GM19468 (cell line): Measurements from ENCODE around the gene RMND5B.
A peak's percentile ranks its signal among the peaks of the same experiment; 100 is the strongest.

Experiments
- ATAC-seq: cut with Tn5 transposase; IDR thresholded peaks from one replicate; pipeline ENCODE4 v1.9.1; 2021; ENCODE audit warnings: mild to moderate bottlenecking, moderate library complexity, moderate number of reproducible peaks; ENCODE audit not compliant: unreplicated experiment; ENCODE audit errors: extremely low read depth

The RMND5B gene

GRCh38 chr5:178113141-178113787, 17.6 kb upstream of the RMND5B start, which contains the start of gene N4BP3:
TSS of gene N4BP3 (plus strand) at chr5:178113532. CDS start at chr5:178119584, 6,052 bp downstream.
- ATAC-seq: peak; percentile 42

GRCh38 chr5:178113841-178114324, 16.9 kb upstream of the RMND5B start:
- ATAC-seq: peak; percentile 3

GRCh38 chr5:178114325-178115135, 16.3 kb upstream of the RMND5B start:
- no peak for ATAC-seq

- ATAC-seq: no peak
Measured at GRCh38 chr5:178115136-178115813, 15.5 kb upstream of the RMND5B start.

- no peak for ATAC-seq
Measured at GRCh38 chr5:178115814-178116142, 15.0 kb upstream of the RMND5B start.

- ATAC-seq: no peak
Measured at GRCh38 chr5:178116143-178116885, 14.5 kb upstream of the RMND5B start.

- no peak for ATAC-seq
Measured at GRCh38 chr5:178117923-178118701, 12.7 kb upstream of the RMND5B start.

- no peak for ATAC-seq
Measured at GRCh38 chr5:178119915-178120606, 10.8 kb upstream of the RMND5B start.

GRCh38 chr5:178120607-178121357, 10.0 kb upstream of the RMND5B start:
- ATAC-seq: peak; percentile 93

GRCh38 chr5:178121391-178122276, 9.2 kb upstream of the RMND5B start:
- ATAC-seq: no peak

- no peak for ATAC-seq
Measured at GRCh38 chr5:178122346-178122745, 8.5 kb upstream of the RMND5B start.

GRCh38 chr5:178123094-178123965, 7.5 kb upstream of the RMND5B start:
- no peak for ATAC-seq

GRCh38 chr5:178123966-178124925, 6.6 kb upstream of the RMND5B start:
- no peak for ATAC-seq

GRCh38 chr5:178125253-178125906, 5.4 kb upstream of the RMND5B start:
- no peak for ATAC-seq

- ATAC-seq: no peak
Measured at GRCh38 chr5:178126556-178126955, 4.3 kb upstream of the RMND5B start.
